ENCODE results near the gene MDN1.

GRCh38 chr6:89682991-89683390 lies 136.6 kb downstream of the MDN1 start:
- TF ChIP-seq CTCF (IDR thresholded peaks at IDR 0.05) = no peak
- TF ChIP-seq POLR2A (IDR thresholded peaks at IDR 0.05) = no peak
